ENCODE results near the gene MICAL3.
A peak's percentile ranks its signal among the peaks of the same experiment; 100 is the strongest.
"Not testable (repeated sequence)": the region's sequence is repeated elsewhere in the genome, so short reads cannot be mapped to it uniquely, and the experiment has no call there.

The MICAL3 gene

DNA sequence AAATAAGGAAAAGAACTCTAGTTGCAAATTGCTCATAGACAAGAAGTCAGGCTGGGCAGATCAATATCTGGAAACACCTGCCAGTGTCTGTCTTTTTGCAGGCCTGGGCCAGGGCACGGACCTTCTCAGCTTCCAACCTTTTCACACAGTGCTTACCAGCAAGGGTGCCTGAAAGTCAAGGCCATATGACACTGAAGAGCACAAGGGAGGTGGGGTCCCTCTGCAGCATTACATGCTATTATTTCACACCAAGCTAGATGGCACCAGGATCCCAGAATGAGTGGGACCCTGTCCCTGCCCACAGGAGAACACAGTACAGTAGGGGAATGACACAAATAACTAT, 47.6 kb upstream of the MICAL3 start:
- H3K4me1 ChIP-seq (ENCODE audit: insufficient read depth, low read length, severe bottlenecking): peaks cover 13% of the 10 kb centered on the region
- H4K20me1 ChIP-seq (ENCODE audit: insufficient read depth, low read length): no peaks in the 10 kb centered on the region
- no peaks in the 10 kb centered on the region for H3K79me2 ChIP-seq (ENCODE audit: insufficient read depth, low read length)
- no peak overlapping the region for H3K27ac ChIP-seq (ENCODE audit: low read depth, low read length, poor library complexity, severe bottlenecking)
- no peaks in the 10 kb centered on the region for H3F3A ChIP-seq (ENCODE audit: insufficient read depth, low read length)
- no peak overlapping the region for H3K9ac ChIP-seq (ENCODE audit: low read length)
- TF ChIP-seq, protein P1, sequence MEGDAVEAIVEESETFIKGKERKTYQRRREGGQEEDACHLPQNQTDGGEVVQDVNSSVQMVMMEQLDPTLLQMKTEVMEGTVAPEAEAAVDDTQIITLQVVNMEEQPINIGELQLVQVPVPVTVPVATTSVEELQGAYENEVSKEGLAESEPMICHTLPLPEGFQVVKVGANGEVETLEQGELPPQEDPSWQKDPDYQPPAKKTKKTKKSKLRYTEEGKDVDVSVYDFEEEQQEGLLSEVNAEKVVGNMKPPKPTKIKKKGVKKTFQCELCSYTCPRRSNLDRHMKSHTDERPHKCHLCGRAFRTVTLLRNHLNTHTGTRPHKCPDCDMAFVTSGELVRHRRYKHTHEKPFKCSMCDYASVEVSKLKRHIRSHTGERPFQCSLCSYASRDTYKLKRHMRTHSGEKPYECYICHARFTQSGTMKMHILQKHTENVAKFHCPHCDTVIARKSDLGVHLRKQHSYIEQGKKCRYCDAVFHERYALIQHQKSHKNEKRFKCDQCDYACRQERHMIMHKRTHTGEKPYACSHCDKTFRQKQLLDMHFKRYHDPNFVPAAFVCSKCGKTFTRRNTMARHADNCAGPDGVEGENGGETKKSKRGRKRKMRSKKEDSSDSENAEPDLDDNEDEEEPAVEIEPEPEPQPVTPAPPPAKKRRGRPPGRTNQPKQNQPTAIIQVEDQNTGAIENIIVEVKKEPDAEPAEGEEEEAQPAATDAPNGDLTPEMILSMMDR (IDR thresholded peaks at IDR 0.05; ENCODE audit: low read length): no peak
- no peak for TF ChIP-seq EZH2 (IDR thresholded peaks at IDR 0.05; ENCODE audit: borderline replicate concordance, low read length)
- no peaks in the 10 kb centered on the region for H3K36me3 ChIP-seq (ENCODE audit: insufficient read depth, low read length)
- H3K4me2 ChIP-seq (ENCODE audit: low read length): no peak overlapping the region
- no peaks in the 10 kb centered on the region for H3K27me3 ChIP-seq (ENCODE audit: insufficient read depth, low read length)
- H3K9me3 ChIP-seq (ENCODE audit: low read length): no peaks in the 10 kb centered on the region
- no peaks in the 10 kb centered on the region for H3K9me2 ChIP-seq (ENCODE audit: low read depth, low read length)
- no peak overlapping the region for H2AFZ ChIP-seq (ENCODE audit: low read length)
- H3K4me3 ChIP-seq (ENCODE audit: low read depth, low read length, poor library complexity, severe bottlenecking): no peak overlapping the region

DNA sequence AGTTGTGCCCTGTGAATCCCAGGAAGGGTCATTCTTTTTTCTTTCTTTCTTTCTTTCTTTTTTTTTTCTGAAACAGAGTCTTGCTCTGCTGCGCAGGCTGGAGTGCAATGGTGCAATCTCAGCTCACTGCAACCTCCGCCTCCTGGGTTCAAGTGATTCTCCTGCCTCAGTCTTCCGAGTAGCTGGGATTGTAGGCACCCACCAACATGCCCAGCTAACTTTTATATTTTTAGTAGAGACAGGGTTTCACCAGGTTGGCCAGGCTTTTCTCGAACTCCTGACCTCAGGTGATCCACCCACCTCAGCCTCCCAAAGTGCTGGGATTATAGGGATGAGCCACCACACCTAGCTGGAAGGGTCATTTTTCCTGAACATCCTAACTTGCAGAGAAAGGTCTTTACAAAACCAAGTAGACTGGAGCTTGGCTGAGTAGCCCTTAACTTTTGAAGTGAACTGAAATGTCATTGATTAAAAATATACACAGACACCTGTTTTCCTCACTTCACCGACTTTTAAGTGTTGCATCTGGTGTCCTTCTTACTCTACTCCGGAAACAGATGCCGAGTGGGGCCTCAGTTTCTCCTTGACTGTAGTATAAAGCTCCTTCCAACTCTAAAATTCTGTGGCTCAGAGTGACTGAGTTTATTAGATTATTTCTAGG, 47.1 kb upstream of the MICAL3 start:
- peaks cover 13% of the 10 kb centered on the region for H3K4me1 ChIP-seq (ENCODE audit: insufficient read depth, low read length, severe bottlenecking)
- not testable (repeated sequence) for H3K9me3 ChIP-seq (ENCODE audit: low read length); H3K27me3 ChIP-seq (ENCODE audit: insufficient read depth, low read length); H3K36me3 ChIP-seq (ENCODE audit: insufficient read depth, low read length); H3K4me2 ChIP-seq (ENCODE audit: low read length); H3F3A ChIP-seq (ENCODE audit: insufficient read depth, low read length); H3K4me3 ChIP-seq (ENCODE audit: low read depth, low read length, poor library complexity, severe bottlenecking); H3K9me2 ChIP-seq (ENCODE audit: low read depth, low read length); H3K9ac ChIP-seq (ENCODE audit: low read length); H4K20me1 ChIP-seq (ENCODE audit: insufficient read depth, low read length); H3K79me2 ChIP-seq (ENCODE audit: insufficient read depth, low read length); H2AFZ ChIP-seq (ENCODE audit: low read length); H3K27ac ChIP-seq (ENCODE audit: low read depth, low read length, poor library complexity, severe bottlenecking)

DNA sequence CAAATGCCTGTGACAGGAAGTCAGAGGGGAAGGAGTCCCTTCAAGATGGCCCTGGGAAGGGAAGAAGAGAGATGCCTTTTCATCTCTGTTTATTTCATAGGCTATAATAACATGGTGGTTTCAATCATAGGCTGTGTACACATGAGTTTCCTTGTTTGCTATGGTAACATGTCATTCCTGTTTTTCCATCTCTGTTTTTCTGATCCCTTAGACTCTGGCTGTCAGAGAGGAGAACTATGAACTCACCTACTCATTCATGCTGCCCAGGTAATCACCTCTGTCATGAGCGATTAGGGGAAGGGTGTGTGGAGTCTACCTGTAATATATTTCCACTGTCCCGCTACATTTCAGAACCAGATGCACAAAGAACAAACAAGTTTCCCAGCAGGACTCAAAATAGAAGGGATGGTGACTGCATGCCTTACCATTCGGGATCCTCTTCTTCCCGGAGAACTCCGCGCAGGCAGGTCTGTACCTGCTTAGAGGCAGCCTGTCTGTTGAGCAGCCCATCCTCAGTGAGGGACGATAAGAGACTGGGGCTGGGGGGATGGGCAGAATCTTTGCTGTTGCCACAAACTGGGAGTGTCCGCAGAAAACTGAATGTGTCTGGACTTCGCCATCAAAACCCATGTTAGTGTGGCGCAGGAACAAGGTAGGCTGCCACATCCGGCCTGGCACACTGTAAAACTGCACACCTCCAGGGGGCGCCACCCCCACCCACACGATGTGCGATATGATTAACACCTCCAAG, 46.4 kb upstream of the MICAL3 start:
- Histone ChIP-seq H3K4me3 (ENCODE audit: low read depth, low read length, poor library complexity, severe bottlenecking) (no peak overlapping the region), H3K9me3 (ENCODE audit: low read length) (no peaks in the 10 kb centered on the region), H3K4me2 (ENCODE audit: low read length) (no peak overlapping the region), H3K4me1 (ENCODE audit: insufficient read depth, low read length, severe bottlenecking) (peaks cover 17% of the 10 kb centered on the region), H3K36me3 (ENCODE audit: insufficient read depth, low read length) (no peaks in the 10 kb centered on the region), H3K9me2 (ENCODE audit: low read depth, low read length) (no peaks in the 10 kb centered on the region), H2AFZ (ENCODE audit: low read length) (no peak overlapping the region), H3K27me3 (ENCODE audit: insufficient read depth, low read length) (no peaks in the 10 kb centered on the region), H3K9ac (ENCODE audit: low read length) (no peak overlapping the region), H4K20me1 (ENCODE audit: insufficient read depth, low read length) (no peaks in the 10 kb centered on the region), H3K27ac (ENCODE audit: low read depth, low read length, poor library complexity, severe bottlenecking) (no peak overlapping the region), H3K79me2 (ENCODE audit: insufficient read depth, low read length) (no peaks in the 10 kb centered on the region), H3F3A (ENCODE audit: insufficient read depth, low read length) (no peaks in the 10 kb centered on the region)
- TF ChIP-seq EZH2 (IDR thresholded peaks at IDR 0.05; ENCODE audit: borderline replicate concordance, low read length): no peak
- TF ChIP-seq, protein P1 (IDR thresholded peaks at IDR 0.05; ENCODE audit: low read length): peak; percentile 40; the same call in 1 of the 2 replicates

DNA sequence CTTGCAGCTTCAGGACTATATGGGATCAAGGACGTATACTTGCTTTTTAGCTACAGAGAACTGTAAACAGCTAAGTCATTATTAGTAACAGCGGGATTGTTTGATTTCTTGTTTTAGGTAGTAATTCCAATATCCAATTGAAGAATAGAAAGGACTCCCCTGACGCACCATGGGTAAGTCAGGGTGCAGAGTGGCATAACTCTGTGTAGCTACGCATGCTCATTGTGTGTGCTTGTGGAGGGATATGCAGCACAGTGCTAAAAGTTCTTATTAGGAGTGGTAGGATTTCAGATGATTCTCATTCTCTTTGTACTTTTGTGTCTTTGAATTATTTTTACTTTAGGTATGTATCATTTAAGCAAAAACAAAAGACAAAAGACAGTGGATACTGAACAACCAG, 45.7 kb upstream of the MICAL3 start:
- no peaks in the 10 kb centered on the region for H3K9me3 ChIP-seq (ENCODE audit: low read length)
- H3K9me2 ChIP-seq (ENCODE audit: low read depth, low read length): no peaks in the 10 kb centered on the region
- H3K9ac ChIP-seq (ENCODE audit: low read length): no peak overlapping the region
- no peaks in the 10 kb centered on the region for H3K27me3 ChIP-seq (ENCODE audit: insufficient read depth, low read length)
- TF ChIP-seq EZH2 (IDR thresholded peaks at IDR 0.05; ENCODE audit: borderline replicate concordance, low read length): no peak
- TF ChIP-seq, protein P1 (IDR thresholded peaks at IDR 0.05; ENCODE audit: low read length): no peak
- no peaks in the 10 kb centered on the region for H3K36me3 ChIP-seq (ENCODE audit: insufficient read depth, low read length)
- no peak overlapping the region for H3K4me2 ChIP-seq (ENCODE audit: low read length)
- H2AFZ ChIP-seq (ENCODE audit: low read length): no peak overlapping the region
- H3K79me2 ChIP-seq (ENCODE audit: insufficient read depth, low read length): no peaks in the 10 kb centered on the region
- no peaks in the 10 kb centered on the region for H4K20me1 ChIP-seq (ENCODE audit: insufficient read depth, low read length)
- no peak overlapping the region for H3K4me3 ChIP-seq (ENCODE audit: low read depth, low read length, poor library complexity, severe bottlenecking)
- H3K4me1 ChIP-seq (ENCODE audit: insufficient read depth, low read length, severe bottlenecking): peaks cover 21% of the 10 kb centered on the region
- no peak overlapping the region for H3K27ac ChIP-seq (ENCODE audit: low read depth, low read length, poor library complexity, severe bottlenecking)
- H3F3A ChIP-seq (ENCODE audit: insufficient read depth, low read length): no peaks in the 10 kb centered on the region
